Endometrial microvascular endothelial cells (primary cell): ENCODE data around the gene ZNF512. TPM values are rescaled to one million over a fixed set of nuclear protein-coding genes. Genes with fewer than 3 reads are reported as not detected.
"Not testable (repeated sequence)": the region's sequence is repeated elsewhere in the genome, so short reads cannot be mapped to it uniquely, and the experiment has no call there.

Source experiments
- in situ Hi-C: cut with HindIII; loops from 2 replicates; pipeline ENCODE4 v1.10.0; 2017; ENCODE audit warnings: low sequenced_read_pairs, low pct_unique_long_range_greater_than_20kb; ENCODE audit errors: inconsistent ontology term
- total RNA-seq: library from RNA; depleted of rRNA; stranded (reverse); fragments of >200 nt; gene quantifications from one replicate; pipeline ENCODE4 v1.2.3, GENCODE V29; 2015; ENCODE audit errors: inconsistent ontology term

Gene ZNF512
- total RNA-seq, 1 donor from 2014 or later, result 70.3 TPM

GRCh38 chr2:27627963-27628766 is 45.3 kb downstream of the ZNF512 start:
- in situ Hi-C loops, result no loop called here

- in situ Hi-C loops, result no loop called here
Measured at GRCh38 chr2:27628767-27629709, 46.2 kb downstream of the ZNF512 start, which contains the start of the genes CCDC121 and GPN1. CCDC121 (minus strand) TSS chr2:27629012; CDS start chr2:27627799, 1,213 bp downstream. GPN1 (plus strand) TSS chr2:27629050; CDS start chr2:27629059, 9 bp downstream.

GRCh38 chr2:27630257-27630656 is 47.4 kb downstream of the ZNF512 start:
- in situ Hi-C loops, result not testable (repeated sequence)

- in situ Hi-C loops, result no loop called here
Measured at GRCh38 chr2:27634291-27634690, 51.4 kb downstream of the ZNF512 start.

GRCh38 chr2:27636766-27637165 is 53.9 kb downstream of the ZNF512 start:
- in situ Hi-C loops, result no loop called here

- in situ Hi-C loops, result no loop called here
Measured at GRCh38 chr2:27638037-27638637, 55.3 kb downstream of the ZNF512 start.

- in situ Hi-C loops, result no loop called here
Measured at GRCh38 chr2:27638709-27639108, 55.9 kb downstream of the ZNF512 start.

- in situ Hi-C loops, result no loop called here
Measured at GRCh38 chr2:27640722-27641245, 57.9 kb downstream of the ZNF512 start.

- in situ Hi-C loops, result no loop called here
Measured at GRCh38 chr2:27645197-27645596, 62.4 kb downstream of the ZNF512 start.

- in situ Hi-C loops, result no loop called here
Measured at GRCh38 chr2:27647289-27647688, 64.4 kb downstream of the ZNF512 start.

- in situ Hi-C loops, result no loop called here
Measured at GRCh38 chr2:27647737-27648136, 64.9 kb downstream of the ZNF512 start.

GRCh38 chr2:27651056-27651455 is 68.2 kb downstream of the ZNF512 start:
- in situ Hi-C loops, result no loop called here

- in situ Hi-C loops, result no loop called here
Measured at GRCh38 chr2:27652341-27652740, 69.5 kb downstream of the ZNF512 start.

GRCh38 chr2:27652790-27653189 is 69.9 kb downstream of the ZNF512 start:
- in situ Hi-C loops, result no loop called here

GRCh38 chr2:27653397-27653796 is 70.6 kb downstream of the ZNF512 start:
- in situ Hi-C loops, result no loop called here

- in situ Hi-C loops, result no loop called here
Measured at GRCh38 chr2:27655155-27655951, 72.5 kb downstream of the ZNF512 start.

- in situ Hi-C loops, result no loop called here
Measured at GRCh38 chr2:27661371-27661770, 78.5 kb downstream of the ZNF512 start.
